ENCODE measurements around the gene ERCC6L.

Gene ERCC6L

GRCh38 chrX:72274526-72274925 is 35.7 kb upstream of the ERCC6L start:
- Histone ChIP-seq H3K4ac (ENCODE audit: low read depth in 1 of 2, low read length in 2 of 2) (no peak overlapping the region), H3K36me3 (ENCODE audit: control insufficient read depth in 1 of 2, insufficient read depth in 2 of 2, low read depth in 1 of 2, low read length in 2 of 2) (peaks cover 13 to 68% of the 10 kb centered on the region in 2 experiments), H2BK5ac (ENCODE audit: low read depth, low read length, poor library complexity, severe bottlenecking) (no peak overlapping the region), H2AK5ac (ENCODE audit: low read length, severe bottlenecking) (no peak overlapping the region), H3K9ac (ENCODE audit: low read length) (peak overlapping the region; percentile 98), H3K27ac (ENCODE audit: low read length, poor library complexity, severe bottlenecking) (peak overlapping the region; percentile 43), H3K4me2 (ENCODE audit: low read length, poor library complexity, severe bottlenecking) (peak overlapping the region; percentile 4), H2BK15ac (ENCODE audit: low read depth, poor library complexity, severe bottlenecking) (no peak overlapping the region), H3K14ac (ENCODE audit: low read length in 2 of 2) (no peak overlapping the region), H3K27me3 (ENCODE audit: control insufficient read depth in 1 of 2, insufficient read depth in 1 of 2, low read length in 2 of 2) (peaks cover 0 to 11% of the 10 kb centered on the region in 2 experiments), H4K91ac (ENCODE audit: low read length) (no peak overlapping the region), H2BK12ac (ENCODE audit: low read length in 2 of 2) (no peak overlapping the region), H2AFZ (ENCODE audit: low read depth, low read length) (no peak overlapping the region), H4K8ac (ENCODE audit: low read length) (no peak overlapping the region), H3K4me3 (ENCODE audit: insufficient read depth in 1 of 2, low read depth in 1 of 2, low read length in 2 of 2) (peak overlapping the region in 1 of 2 experiments; percentile 91), H3K9me3 (ENCODE audit: control insufficient read depth, low read length) (no peaks in the 10 kb centered on the region), H2BK120ac (ENCODE audit: low read depth, low read length) (no peak overlapping the region), H3K23ac (ENCODE audit: low read length in 2 of 2) (no peak overlapping the region), H3K18ac (ENCODE audit: low read depth in 1 of 2, low read length in 2 of 2) (no peak overlapping the region), H3K4me1 (ENCODE audit: control insufficient read depth, insufficient read depth, low read depth, low read length) (peaks cover 8% of the 10 kb centered on the region), H3K79me1 (replicated peaks; ENCODE audit: low read length, poor library complexity, severe bottlenecking) (no peaks in the 10 kb centered on the region)
- 73% methylated on average over 5 of the region's 5 CpGs for WGBS
- no peak for DNase-seq

- Histone ChIP-seq H2BK12ac (ENCODE audit: low read length in 2 of 2) (no peak overlapping the region), H2AK5ac (ENCODE audit: low read length, severe bottlenecking) (no peak overlapping the region), H3K4me3 (ENCODE audit: insufficient read depth in 1 of 2, low read depth in 1 of 2, low read length in 2 of 2) (peak overlapping the region in 1 of 2 experiments; percentile 91), H3K4ac (ENCODE audit: low read depth in 1 of 2, low read length in 2 of 2) (no peak overlapping the region), H3K27ac (ENCODE audit: low read length, poor library complexity, severe bottlenecking) (peak overlapping the region; percentile 29), H3K36me3 (ENCODE audit: control insufficient read depth in 1 of 2, insufficient read depth in 2 of 2, low read depth in 1 of 2, low read length in 2 of 2) (peaks cover 13 to 75% of the 10 kb centered on the region in 2 experiments), H2BK15ac (ENCODE audit: low read depth, poor library complexity, severe bottlenecking) (no peak overlapping the region), H4K91ac (ENCODE audit: low read length) (no peak overlapping the region), H3K9ac (ENCODE audit: low read length) (peak overlapping the region; percentile 98), H3K27me3 (ENCODE audit: control insufficient read depth in 1 of 2, insufficient read depth in 1 of 2, low read length in 2 of 2) (peaks cover 0 to 4% of the 10 kb centered on the region in 2 experiments), H3K23ac (ENCODE audit: low read length in 2 of 2) (no peak overlapping the region), H2BK5ac (ENCODE audit: low read depth, low read length, poor library complexity, severe bottlenecking) (no peak overlapping the region), H2BK120ac (ENCODE audit: low read depth, low read length) (no peak overlapping the region), H3K79me1 (replicated peaks; ENCODE audit: low read length, poor library complexity, severe bottlenecking) (no peaks in the 10 kb centered on the region), H3K18ac (ENCODE audit: low read depth in 1 of 2, low read length in 2 of 2) (no peak overlapping the region), H3K9me3 (ENCODE audit: control insufficient read depth, low read length) (no peaks in the 10 kb centered on the region), H3K4me2 (ENCODE audit: low read length, poor library complexity, severe bottlenecking) (no peak overlapping the region), H2AFZ (ENCODE audit: low read depth, low read length) (no peak overlapping the region), H3K4me1 (ENCODE audit: control insufficient read depth, insufficient read depth, low read depth, low read length) (peaks cover 11% of the 10 kb centered on the region), H3K14ac (ENCODE audit: low read length in 2 of 2) (no peak overlapping the region), H4K8ac (ENCODE audit: low read length) (no peak overlapping the region)
- WGBS, result 79% methylated on average over 6 of the region's 6 CpGs
- no peak for DNase-seq
Observed at GRCh38 chrX:72273718-72274117, 34.9 kb upstream of the ERCC6L start.

GRCh38 chrX:72272868-72273267 is 34.0 kb upstream of the ERCC6L start:
- H3K27ac ChIP-seq (ENCODE audit: low read length, poor library complexity, severe bottlenecking), result peak overlapping the region; percentile 35
- no peak overlapping the region for H3K4me2 ChIP-seq (ENCODE audit: low read length, poor library complexity, severe bottlenecking)
- WGBS, result 68% methylated on average over 2 of the region's 3 CpGs
- no peak overlapping the region for H2BK15ac ChIP-seq (ENCODE audit: low read depth, poor library complexity, severe bottlenecking)
- H3K4me3 ChIP-seq (ENCODE audit: insufficient read depth in 1 of 2, low read depth in 1 of 2, low read length in 2 of 2), result no peak overlapping the region
- H3K36me3 ChIP-seq (ENCODE audit: control insufficient read depth in 1 of 2, insufficient read depth in 2 of 2, low read depth in 1 of 2, low read length in 2 of 2), result peaks cover 14 to 84% of the 10 kb centered on the region in 2 experiments
- no peak overlapping the region for H3K14ac ChIP-seq (ENCODE audit: low read length in 2 of 2)
- no peak overlapping the region for H4K8ac ChIP-seq (ENCODE audit: low read length)
- no peak overlapping the region for H3K23ac ChIP-seq (ENCODE audit: low read length in 2 of 2)
- H3K9ac ChIP-seq (ENCODE audit: low read length), result no peak overlapping the region
- H2BK12ac ChIP-seq (ENCODE audit: low read length in 2 of 2), result no peak overlapping the region
- H2BK120ac ChIP-seq (ENCODE audit: low read depth, low read length), result no peak overlapping the region
- no peak overlapping the region for H4K91ac ChIP-seq (ENCODE audit: low read length)
- H3K27me3 ChIP-seq (ENCODE audit: control insufficient read depth in 1 of 2, insufficient read depth in 1 of 2, low read length in 2 of 2), result no peaks in the 10 kb centered on the region
- no peak overlapping the region for H3K4ac ChIP-seq (ENCODE audit: low read depth in 1 of 2, low read length in 2 of 2)
- no peaks in the 10 kb centered on the region for H3K79me1 ChIP-seq (replicated peaks; ENCODE audit: low read length, poor library complexity, severe bottlenecking)
- H3K9me3 ChIP-seq (ENCODE audit: control insufficient read depth, low read length), result no peaks in the 10 kb centered on the region
- peak; percentile 30 for DNase-seq
- no peak overlapping the region for H3K18ac ChIP-seq (ENCODE audit: low read depth in 1 of 2, low read length in 2 of 2)
- no peak overlapping the region for H2AK5ac ChIP-seq (ENCODE audit: low read length, severe bottlenecking)
- no peak overlapping the region for H2AFZ ChIP-seq (ENCODE audit: low read depth, low read length)
- no peak overlapping the region for H2BK5ac ChIP-seq (ENCODE audit: low read depth, low read length, poor library complexity, severe bottlenecking)
- H3K4me1 ChIP-seq (ENCODE audit: control insufficient read depth, insufficient read depth, low read depth, low read length), result peaks cover 11% of the 10 kb centered on the region

- no peak overlapping the region for H4K8ac ChIP-seq (ENCODE audit: low read length)
- H3K23ac ChIP-seq (ENCODE audit: low read length in 2 of 2), result no peak overlapping the region
- H3K4me1 ChIP-seq (ENCODE audit: control insufficient read depth, insufficient read depth, low read depth, low read length), result peaks cover 11% of the 10 kb centered on the region
- no peak overlapping the region for H3K4me2 ChIP-seq (ENCODE audit: low read length, poor library complexity, severe bottlenecking)
- no peak overlapping the region for H2BK12ac ChIP-seq (ENCODE audit: low read length in 2 of 2)
- WGBS, result 90% methylated on average over 1 of the region's 3 CpGs
- no peak overlapping the region for H2BK15ac ChIP-seq (ENCODE audit: low read depth, poor library complexity, severe bottlenecking)
- no peak overlapping the region for H3K18ac ChIP-seq (ENCODE audit: low read depth in 1 of 2, low read length in 2 of 2)
- no peaks in the 10 kb centered on the region for H3K9me3 ChIP-seq (ENCODE audit: control insufficient read depth, low read length)
- H3K36me3 ChIP-seq (ENCODE audit: control insufficient read depth in 1 of 2, insufficient read depth in 2 of 2, low read depth in 1 of 2, low read length in 2 of 2), result peaks cover 21 to 91% of the 10 kb centered on the region in 2 experiments
- H3K27ac ChIP-seq (ENCODE audit: low read length, poor library complexity, severe bottlenecking), result peak overlapping the region; percentile 45
- no peak overlapping the region for H4K91ac ChIP-seq (ENCODE audit: low read length)
- no peaks in the 10 kb centered on the region for H3K79me1 ChIP-seq (replicated peaks; ENCODE audit: low read length, poor library complexity, severe bottlenecking)
- H3K27me3 ChIP-seq (ENCODE audit: control insufficient read depth in 1 of 2, insufficient read depth in 1 of 2, low read length in 2 of 2), result no peaks in the 10 kb centered on the region
- H2AK5ac ChIP-seq (ENCODE audit: low read length, severe bottlenecking), result no peak overlapping the region
- no peak overlapping the region for H2BK5ac ChIP-seq (ENCODE audit: low read depth, low read length, poor library complexity, severe bottlenecking)
- no peak for DNase-seq
- H2AFZ ChIP-seq (ENCODE audit: low read depth, low read length), result no peak overlapping the region
- no peak overlapping the region for H3K14ac ChIP-seq (ENCODE audit: low read length in 2 of 2)
- no peak overlapping the region for H3K4ac ChIP-seq (ENCODE audit: low read depth in 1 of 2, low read length in 2 of 2)
- peak overlapping the region; percentile 12 for H3K9ac ChIP-seq (ENCODE audit: low read length)
- H2BK120ac ChIP-seq (ENCODE audit: low read depth, low read length), result no peak overlapping the region
- no peak overlapping the region for H3K4me3 ChIP-seq (ENCODE audit: insufficient read depth in 1 of 2, low read depth in 1 of 2, low read length in 2 of 2)
Observed at GRCh38 chrX:72271812-72272211, 33.0 kb upstream of the ERCC6L start.
